ENCODE results near the gene RYK.
A peak's percentile ranks its signal among the peaks of the same experiment; 100 is the strongest.

Gene RYK

GRCh38 chr3:134250717-134251220, at the start of gene RYK:
RYK (minus strand) TSS chr3:134250859; CDS start chr3:134250654, 205 bp downstream.
- peak within 1 kb of the TSS; percentile 59 for H3K27ac ChIP-seq
- DNase-seq (ENCODE audit: low read depth, low spot score), result no peak

DNA sequence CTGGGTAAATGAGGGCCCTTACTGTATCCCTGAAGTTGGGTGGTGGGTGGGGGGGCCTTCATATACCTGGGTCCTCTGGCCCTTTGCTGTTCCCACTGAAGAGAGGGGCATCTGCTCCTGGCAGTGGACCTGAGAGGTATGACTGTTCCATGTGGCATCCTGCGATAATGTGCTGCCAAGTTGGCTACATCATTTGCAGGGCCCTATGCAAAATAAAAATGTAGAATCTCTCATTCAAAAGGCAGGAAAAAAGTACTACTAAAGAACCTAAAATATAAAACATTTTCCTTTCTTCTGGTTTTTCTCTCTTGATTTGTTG, 49.2 kb upstream of the RYK start:
- Histone ChIP-seq H3K4me3 (no peak overlapping the region), H3K9me3 (ENCODE audit: low read depth, low read length) (no peaks in the 10 kb centered on the region), H3K36me3 (ENCODE audit: insufficient read depth, low read length) (no peaks in the 10 kb centered on the region), H3K9ac (ENCODE audit: insufficient read length) (no peak overlapping the region), H3K27ac (no peak overlapping the region)
- DNase-seq (ENCODE audit: low read depth, low spot score), result no peak
- no peak for TF ChIP-seq POLR2AphosphoS5 (IDR thresholded peaks at IDR 0.05; ENCODE audit: borderline replicate concordance, low read depth, low read length)
- TF ChIP-seq FOXP2 (optimal IDR thresholded peaks at IDR 0.05; ENCODE audit: control extremely low read depth, extremely low read length, insufficient read depth), result no peak
- TF ChIP-seq EZH2 (IDR thresholded peaks at IDR 0.05), result no peak

More at GRCh38 chr3:134250717-134251220, at the start of gene RYK:
- Histone ChIP-seq H3K9me3 (ENCODE audit: low read depth, low read length) (no peaks in the 10 kb centered on the region; the same call in 1 of the 2 replicates), H3K4me3 (peak within 1 kb of the TSS; percentile 85), H3K36me3 (ENCODE audit: insufficient read depth, low read length) (peaks cover 6% of the 10 kb centered on the region), H3K9ac (ENCODE audit: insufficient read length) (peak within 1 kb of the TSS; percentile 82)
- TF ChIP-seq POLR2AphosphoS5 (IDR thresholded peaks at IDR 0.05; ENCODE audit: borderline replicate concordance, low read depth, low read length), result peak; percentile 91
- no peak for TF ChIP-seq EZH2 (IDR thresholded peaks at IDR 0.05)
- no peak for TF ChIP-seq FOXP2 (optimal IDR thresholded peaks at IDR 0.05; ENCODE audit: control extremely low read depth, extremely low read length, insufficient read depth)

- no peak for DNase-seq (ENCODE audit: low read depth, low spot score)
- no peak for TF ChIP-seq POLR2AphosphoS5 (IDR thresholded peaks at IDR 0.05; ENCODE audit: borderline replicate concordance, low read depth, low read length)
- no peak for TF ChIP-seq EZH2 (IDR thresholded peaks at IDR 0.05)
- TF ChIP-seq FOXP2 (optimal IDR thresholded peaks at IDR 0.05; ENCODE audit: control extremely low read depth, extremely low read length, insufficient read depth), result no peak
These were observed 48.7 kb upstream of the RYK start for GRCh38 chr3:134299185-134299887.

GRCh38 chr3:134298249-134298648, 47.6 kb upstream of the RYK start:
- DNase-seq (ENCODE audit: low read depth, low spot score), result no peak
- H3K4me3 ChIP-seq, result no peak overlapping the region
- TF ChIP-seq FOXP2 (optimal IDR thresholded peaks at IDR 0.05; ENCODE audit: control extremely low read depth, extremely low read length, insufficient read depth), result no peak
- no peak for TF ChIP-seq EZH2 (IDR thresholded peaks at IDR 0.05)
- TF ChIP-seq POLR2AphosphoS5 (IDR thresholded peaks at IDR 0.05; ENCODE audit: borderline replicate concordance, low read depth, low read length), result no peak

More at GRCh38 chr3:134299185-134299887, 48.7 kb upstream of the RYK start:
- no peak overlapping the region for H3K9ac ChIP-seq (ENCODE audit: insufficient read length)
- H3K27ac ChIP-seq, result no peak overlapping the region
- H3K36me3 ChIP-seq (ENCODE audit: insufficient read depth, low read length), result no peaks in the 10 kb centered on the region
- H3K9me3 ChIP-seq (ENCODE audit: low read depth, low read length), result no peaks in the 10 kb centered on the region
- H3K4me3 ChIP-seq, result no peak overlapping the region

DNA sequence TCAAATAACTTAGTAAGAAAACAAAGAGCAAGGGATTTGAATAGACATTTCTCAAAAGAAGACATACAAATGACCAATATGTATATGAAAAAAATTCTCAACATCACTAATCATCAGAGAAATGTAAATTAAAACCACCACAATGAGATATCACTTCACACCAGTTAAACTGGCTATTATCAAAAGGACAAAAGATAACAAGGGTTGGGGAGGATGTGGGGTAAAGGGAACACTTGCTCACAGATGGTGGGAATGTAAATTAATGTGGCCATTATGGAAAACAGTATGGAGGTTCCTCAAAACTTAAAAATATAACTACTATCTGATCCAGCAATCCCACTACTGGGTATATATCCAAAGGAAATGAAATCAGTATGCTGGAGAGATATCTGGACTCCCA, 46.0 kb upstream of the RYK start:
- Histone ChIP-seq H3K27ac (no peak overlapping the region), H3K9ac (ENCODE audit: insufficient read length) (no peak overlapping the region), H3K36me3 (ENCODE audit: insufficient read depth, low read length) (no peaks in the 10 kb centered on the region), H3K4me3 (no peak overlapping the region), H3K9me3 (ENCODE audit: low read depth, low read length) (no peaks in the 10 kb centered on the region)
- no peak for DNase-seq (ENCODE audit: low read depth, low spot score)
- TF ChIP-seq POLR2AphosphoS5 (IDR thresholded peaks at IDR 0.05; ENCODE audit: borderline replicate concordance, low read depth, low read length) (no peak), FOXP2 (optimal IDR thresholded peaks at IDR 0.05; ENCODE audit: control extremely low read depth, extremely low read length, insufficient read depth) (no peak), EZH2 (IDR thresholded peaks at IDR 0.05) (no peak)

More at GRCh38 chr3:134298249-134298648, 47.6 kb upstream of the RYK start:
- Histone ChIP-seq H3K9ac (ENCODE audit: insufficient read length) (no peak overlapping the region), H3K36me3 (ENCODE audit: insufficient read depth, low read length) (no peaks in the 10 kb centered on the region), H3K27ac (no peak overlapping the region), H3K9me3 (ENCODE audit: low read depth, low read length) (no peaks in the 10 kb centered on the region)

DNA sequence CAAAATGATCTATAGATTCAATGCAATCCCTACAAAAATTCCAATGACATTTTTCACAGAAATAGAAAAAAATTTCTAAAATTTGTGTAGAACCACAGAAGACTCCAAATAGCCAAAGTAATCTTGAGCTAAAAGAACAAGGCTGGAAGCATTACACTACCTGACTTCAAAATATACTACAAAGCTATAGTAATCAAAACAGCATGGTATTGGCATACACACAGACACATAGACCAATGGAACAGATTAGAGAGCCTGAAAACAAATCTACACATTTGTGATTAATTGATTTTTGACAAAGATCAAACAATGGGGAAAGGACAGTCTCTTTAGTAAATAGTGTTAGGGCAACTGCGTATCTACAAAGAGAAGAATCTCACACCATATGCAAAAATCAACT, 45.3 kb upstream of the RYK start:
- no peak overlapping the region for H3K9ac ChIP-seq (ENCODE audit: insufficient read length)
- TF ChIP-seq FOXP2 (optimal IDR thresholded peaks at IDR 0.05; ENCODE audit: control extremely low read depth, extremely low read length, insufficient read depth) (no peak), POLR2AphosphoS5 (IDR thresholded peaks at IDR 0.05; ENCODE audit: borderline replicate concordance, low read depth, low read length) (no peak), EZH2 (IDR thresholded peaks at IDR 0.05) (no peak)
- DNase-seq (ENCODE audit: low read depth, low spot score), result no peak
- H3K36me3 ChIP-seq (ENCODE audit: insufficient read depth, low read length), result no peaks in the 10 kb centered on the region
- no peak overlapping the region for H3K4me3 ChIP-seq
- no peaks in the 10 kb centered on the region for H3K9me3 ChIP-seq (ENCODE audit: low read depth, low read length)
- no peak overlapping the region for H3K27ac ChIP-seq

DNA sequence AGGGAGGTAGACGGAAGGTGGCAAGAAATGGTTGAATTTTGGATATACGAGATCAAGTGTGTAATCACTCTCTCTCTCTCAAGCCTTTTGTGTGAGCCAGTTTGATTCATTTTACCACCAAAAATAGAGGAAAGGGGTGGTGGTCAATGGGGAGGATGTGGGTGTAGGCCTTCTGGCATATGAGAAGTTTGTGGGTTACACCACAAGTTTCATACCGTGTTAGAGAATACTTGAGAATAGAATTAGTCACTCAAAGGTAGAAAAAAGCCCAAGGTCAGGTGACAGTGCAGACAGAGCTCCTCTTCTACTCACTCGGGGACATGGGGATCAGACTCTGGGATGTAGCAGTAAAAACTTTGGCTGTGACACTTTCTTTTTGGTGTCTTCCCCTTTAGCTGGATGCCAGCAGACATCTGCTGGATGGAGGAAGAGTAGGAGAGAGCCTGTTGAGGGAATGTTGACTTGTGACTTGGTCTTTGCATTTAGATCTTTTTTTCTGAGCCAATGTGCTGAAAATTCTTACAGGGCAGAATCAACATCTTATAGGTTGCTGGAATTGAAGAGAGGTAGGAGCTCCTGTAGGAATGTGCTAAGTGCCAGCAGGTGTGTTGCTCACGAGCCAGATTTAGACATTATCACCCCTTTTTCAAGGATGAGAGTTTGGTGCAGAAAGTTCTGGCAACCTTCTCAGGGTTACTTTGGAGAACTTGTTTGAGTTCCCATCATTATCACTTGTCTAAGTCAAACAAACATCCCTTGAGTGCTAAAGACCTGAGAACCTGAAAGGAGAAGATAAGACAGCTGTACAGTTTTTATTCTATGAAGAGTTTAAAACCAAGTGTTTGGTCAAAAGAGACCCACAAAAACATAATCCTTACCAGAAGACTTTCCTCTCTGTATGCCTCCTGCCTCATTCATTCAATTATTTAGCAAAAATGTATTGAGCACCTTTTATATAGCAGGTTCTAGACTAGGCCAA, 43.9 kb upstream of the RYK start:
- H3K9ac ChIP-seq (ENCODE audit: insufficient read length), result no peak overlapping the region
- H3K4me3 ChIP-seq, result no peak overlapping the region
- DNase-seq (ENCODE audit: low read depth, low spot score), result no peak
- no peak overlapping the region for H3K27ac ChIP-seq
- H3K9me3 ChIP-seq (ENCODE audit: low read depth, low read length), result no peaks in the 10 kb centered on the region
- no peaks in the 10 kb centered on the region for H3K36me3 ChIP-seq (ENCODE audit: insufficient read depth, low read length)
- no peak for TF ChIP-seq EZH2 (IDR thresholded peaks at IDR 0.05)
- TF ChIP-seq FOXP2 (optimal IDR thresholded peaks at IDR 0.05; ENCODE audit: control extremely low read depth, extremely low read length, insufficient read depth), result no peak
- no peak for TF ChIP-seq POLR2AphosphoS5 (IDR thresholded peaks at IDR 0.05; ENCODE audit: borderline replicate concordance, low read depth, low read length)

Data from SK-N-MC (cell line).